Naive thymus-derived CD4-positive, alpha-beta T cell (primary cell): ENCODE measurements around the gene KRTAP10-1. TPM values are rescaled to one million over a fixed set of nuclear protein-coding genes. Genes with fewer than 3 reads are reported as not detected.

Experiments used
- ATAC-seq: fragments of 150-1000 bp; cut with Tn5 transposase; 2 replicates; pipeline ENCODE4 v1.10.0; 2021; ENCODE audit warnings: mild to moderate bottlenecking, moderate library complexity
- CTCF ChIA-PET: fragments of 350-600 bp; sonication (Branson Sonifier 250); formaldehyde crosslinking; loops from one replicate; lab custom pipeline; 2021; ENCODE audit warnings: antibody characterized with exemption; lab: Charles Lee
- POLR2A ChIA-PET: fragments of 350-600 bp; sonication (Branson Sonifier 250); formaldehyde crosslinking; loops from one replicate; lab custom pipeline; 2021; ENCODE audit warnings: antibody characterized with exemption, inconsistent platforms; lab: Charles Lee
- DNase-seq, 9 donors: peaks; one replicate each; pipeline versions ENCODE4 v3.0.0 to v3.0.0-alpha.2; 2020 to 2022; ENCODE audit warnings: mixed read lengths in 1 of 9
- H3K27ac ChIP-seq: one replicate; pipeline ENCODE4 v1.7.0; 2013; ENCODE audit warnings: mild to moderate bottlenecking, low read depth, low read length, moderate library complexity
- H3K27me3 ChIP-seq, 2 donors: one replicate each; pipeline ENCODE4 v1.7.0; 2013; ENCODE audit warnings: low read length in 2 of 2, mild to moderate bottlenecking in 2 of 2, moderate library complexity in 2 of 2; ENCODE audit not compliant: control insufficient read depth in 2 of 2, insufficient read depth in 2 of 2
- H3K36me3 ChIP-seq, 3 experiments: 1 replicate in 2 of 3; 2 replicates in 1 of 3; pipeline ENCODE4 v1.7.0; 2013; ENCODE audit warnings: low read length in 3 of 3, mild to moderate bottlenecking in 3 of 3, moderate library complexity in 1 of 3; ENCODE audit not compliant: insufficient read depth in 3 of 3, control insufficient read depth in 2 of 3
- H3K4me1 ChIP-seq, 2 donors: one replicate each; pipeline ENCODE4 v1.7.0; 2013; ENCODE audit warnings: low read length in 2 of 2, mild to moderate bottlenecking in 2 of 2, moderate library complexity in 1 of 2; ENCODE audit not compliant: control insufficient read depth in 2 of 2, insufficient read depth in 2 of 2
- H3K4me3 ChIP-seq: 2 replicates; pipeline ENCODE4 v1.7.0; 2013; ENCODE audit warnings: mild to moderate bottlenecking, low read length
- H3K9me3 ChIP-seq, 3 experiments: 1 replicate in 2 of 3; 2 replicates in 1 of 3; pipeline ENCODE4 v1.7.0; 2013; ENCODE audit warnings: low read length in 3 of 3; ENCODE audit not compliant: control insufficient read depth in 2 of 3
- H3K27ac Mint-ChIP-seq, 9 donors: one replicate each; pipeline ENCODE4 v1.8.0; 2020 to 2022; ENCODE audit warnings: mixed read lengths in 9 of 9, mild to moderate bottlenecking in 8 of 9, moderate library complexity in 5 of 9, inconsistent platforms in 2 of 9
- H3K27me3 Mint-ChIP-seq, 5 donors: one replicate each; pipeline ENCODE4 v1.8.0; 2021 to 2022; ENCODE audit warnings: mixed read lengths in 5 of 5, mild to moderate bottlenecking in 1 of 5
- H3K36me3 Mint-ChIP-seq, 5 donors: one replicate each; pipeline ENCODE4 v1.8.0; 2020 to 2022; ENCODE audit warnings: mixed read lengths in 5 of 5, mild to moderate bottlenecking in 3 of 5, inconsistent platforms in 1 of 5
- H3K4me1 Mint-ChIP-seq, 7 donors: one replicate each; pipeline ENCODE4 v1.8.0; 2020 to 2022; ENCODE audit warnings: mixed read lengths in 7 of 7, mild to moderate bottlenecking in 3 of 7, inconsistent platforms in 1 of 7
- H3K4me3 Mint-ChIP-seq, 10 donors: one replicate each; pipeline ENCODE4 v1.8.0; 2020 to 2022; ENCODE audit warnings: mild to moderate bottlenecking in 10 of 10, mixed read lengths in 10 of 10, moderate library complexity in 6 of 10, inconsistent platforms in 2 of 10
- H3K9me3 Mint-ChIP-seq, 11 donors: one replicate each; pipeline ENCODE4 v1.8.0; 2020 to 2022; ENCODE audit warnings: mixed read lengths in 11 of 11, mild to moderate bottlenecking in 4 of 11, inconsistent platforms in 1 of 11, moderate library complexity in 1 of 11
- intact Hi-C, 2 donors: fragments of 100-400 bp; cut with micrococcal nuclease; formaldehyde crosslinking; loops; one replicate each; pipeline ENCODE4 v1.15.1; 2023
- polyA plus RNA-seq, 2 donors: library from polyadenylated mRNA; unstranded; fragments of 300-500 nt; fragmentation: Illumina TruSeq; gene quantifications; one replicate each; pipeline ENCODE4 v1.2.3, GENCODE V29; 2021
- total RNA-seq, 6 experiments: library from RNA in 5 of 6; stranded (reverse) in 5 of 6; gene quantifications; 1 replicate in 5 of 6; 2 replicates in 1 of 6; pipeline ENCODE4 v1.2.3 and lab custom pipeline; 2021 to 2026

KRTAP10-1 gene
- total and polyA plus RNA-seq, 7 experiments from 2014 or later: not detected

DNA sequence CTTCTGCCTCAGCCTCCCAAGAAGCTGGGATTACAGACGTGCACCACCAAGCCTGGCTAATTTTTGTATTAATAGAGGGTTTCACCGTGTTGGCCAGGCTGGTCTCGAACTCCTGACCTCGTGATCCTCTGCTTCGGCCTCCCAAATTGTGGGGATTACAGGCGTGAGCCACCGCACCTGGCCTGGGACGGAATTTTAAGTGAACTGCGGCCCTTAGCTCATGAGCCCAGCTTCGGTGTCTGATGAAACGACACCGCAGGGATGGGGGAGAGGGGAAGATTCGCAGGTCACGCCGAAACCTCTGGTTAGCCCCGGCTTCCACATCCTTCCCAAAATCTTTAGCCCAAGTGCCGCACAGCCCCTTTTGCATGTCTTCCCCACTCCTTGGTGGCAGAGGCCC, 45.6 kb downstream of the KRTAP10-1 start:
- no peak overlapping the region for H3K4me3 Mint-ChIP-seq
- intact Hi-C loops: no loop called here
- CTCF ChIA-PET: interaction anchor here (1.0 kb wide), 1 partner anchor 16 kb away, joined by 3 read pairs; no protein-coding TSS in a partner anchor
- peaks cover 0 to 15% (median 8%) of the 10 kb centered on the region in 5 donors for H3K36me3 Mint-ChIP-seq
- POLR2A ChIA-PET: no interaction called here
- Histone ChIP-seq H3K4me3 (no peak overlapping the region), H3K36me3 (no peaks in the 10 kb centered on the region), H3K4me1 (no peaks in the 10 kb centered on the region), H3K27me3 (peaks cover 0 to 4% of the 10 kb centered on the region in 2 donors), H3K9me3 (peaks cover 0 to 8% (median 5%) of the 10 kb centered on the region in 3 experiments), H3K27ac (no peak overlapping the region)
- no peak for ATAC-seq
- H3K4me1 Mint-ChIP-seq: peaks cover 0 to 7% (median 0%) of the 10 kb centered on the region in 7 donors
- H3K9me3 Mint-ChIP-seq: peaks cover 4 to 20% (median 13%) of the 10 kb centered on the region in 11 donors
- H3K27me3 Mint-ChIP-seq: peaks cover 0 to 16% (median 5%) of the 10 kb centered on the region in 5 donors
- DNase-seq: no peak
- H3K27ac Mint-ChIP-seq: no peak overlapping the region

DNA sequence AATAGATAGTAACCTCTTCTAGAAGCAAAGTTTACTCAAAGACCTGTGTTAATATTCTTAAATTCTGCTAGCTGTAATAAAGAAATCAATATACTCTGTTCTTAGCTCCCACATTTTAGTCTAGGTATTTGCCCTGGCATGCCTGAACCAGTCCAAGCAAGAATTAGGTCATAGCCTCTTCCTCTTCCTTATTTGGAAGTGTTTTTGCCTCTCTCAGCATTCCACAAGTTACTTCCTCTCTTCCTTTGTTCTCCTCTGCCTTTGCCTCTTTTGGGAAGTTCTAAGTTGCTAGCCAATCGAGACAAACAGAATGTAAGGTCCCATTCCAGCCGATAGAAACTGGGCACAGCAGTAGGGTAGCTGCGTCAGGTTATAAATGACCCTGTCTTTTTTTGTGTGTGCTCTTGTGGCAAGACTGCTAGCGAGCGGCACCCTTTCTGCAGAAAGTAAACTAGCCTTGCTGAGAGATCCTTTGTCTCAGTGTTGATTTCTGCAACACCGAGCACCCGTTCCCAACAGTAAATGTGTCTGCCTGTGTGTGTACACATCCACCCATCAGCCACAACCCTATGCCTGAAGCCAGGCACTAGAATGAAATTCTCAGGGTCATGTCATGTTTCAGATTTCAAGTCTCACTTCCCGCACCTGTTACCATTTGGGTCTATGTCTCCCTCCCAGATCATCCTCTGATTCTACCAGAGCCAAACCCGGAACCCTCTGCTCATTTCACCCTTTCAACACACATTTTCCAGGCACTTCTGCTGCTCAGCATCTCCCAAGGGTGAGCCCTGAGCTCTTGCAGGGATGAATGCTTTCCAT, 47.2 kb downstream of the KRTAP10-1 start:
- H3K9me3 Mint-ChIP-seq: peaks cover 4 to 20% (median 13%) of the 10 kb centered on the region in 11 donors
- DNase-seq: no peak
- CTCF ChIA-PET: no interaction called here

DNA sequence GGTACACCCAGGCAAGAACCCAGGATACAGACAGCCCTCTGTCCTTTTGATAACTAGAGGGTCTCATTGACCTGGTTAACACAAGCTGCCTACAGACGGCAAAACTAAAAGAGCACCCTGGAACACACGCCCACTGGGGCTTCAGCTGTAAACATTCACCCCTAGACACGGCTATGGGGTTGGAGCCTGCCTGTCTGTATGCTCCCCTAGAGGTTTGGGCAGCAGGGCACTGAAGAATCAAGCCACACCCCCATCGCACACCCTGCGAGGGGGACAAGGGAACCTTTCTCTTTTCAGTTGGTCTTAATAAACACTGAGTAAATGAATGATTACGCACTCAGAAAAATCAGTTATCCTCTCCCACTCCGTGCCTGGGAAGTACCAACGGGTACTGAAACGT, 49.2 kb downstream of the KRTAP10-1 start:
- CTCF ChIA-PET: interaction anchor here (1.2 kb wide), 1 partner anchor 243 kb away, joined by 3 read pairs; no protein-coding TSS in a partner anchor
- Mint-ChIP-seq H3K36me3 (peaks cover 0 to 15% (median 8%) of the 10 kb centered on the region in 5 donors), H3K4me3 (no peak overlapping the region), H3K9me3 (peaks cover 4 to 20% (median 13%) of the 10 kb centered on the region in 11 donors), H3K4me1 (peaks cover 5 to 9% (median 6%) of the 10 kb centered on the region in 7 donors), H3K27me3 (peaks cover 0 to 12% (median 5%) of the 10 kb centered on the region in 5 donors), H3K27ac (no peak overlapping the region)
- Histone ChIP-seq H3K36me3 (no peaks in the 10 kb centered on the region), H3K27ac (no peak overlapping the region), H3K4me1 (peaks cover 0 to 7% of the 10 kb centered on the region in 2 donors), H3K9me3 (peaks cover 0 to 8% (median 5%) of the 10 kb centered on the region in 3 experiments), H3K4me3 (no peak overlapping the region), H3K27me3 (peaks cover 0 to 4% of the 10 kb centered on the region in 2 donors)
- POLR2A ChIA-PET: no interaction called here
- DNase-seq: no peak
- intact Hi-C loops: no loop called here
- ATAC-seq: no peak

More for the DNA sequence above, 47.2 kb downstream of the KRTAP10-1 start:
- POLR2A ChIA-PET: no interaction called here
- no peak for ATAC-seq
- intact Hi-C loops: no loop called here
- no peak overlapping the region for H3K4me3 Mint-ChIP-seq
- Histone ChIP-seq H3K27me3 (peaks cover 0 to 4% of the 10 kb centered on the region in 2 donors), H3K4me1 (no peaks in the 10 kb centered on the region), H3K9me3 (peaks cover 0 to 8% (median 5%) of the 10 kb centered on the region in 3 experiments), H3K27ac (no peak overlapping the region), H3K36me3 (no peaks in the 10 kb centered on the region), H3K4me3 (no peak overlapping the region)
- H3K27ac Mint-ChIP-seq: no peak overlapping the region
- H3K4me1 Mint-ChIP-seq: peaks cover 0 to 7% (median 0%) of the 10 kb centered on the region in 7 donors
- H3K27me3 Mint-ChIP-seq: peaks cover 0 to 19% (median 8%) of the 10 kb centered on the region in 5 donors
- peaks cover 0 to 15% (median 8%) of the 10 kb centered on the region in 5 donors for H3K36me3 Mint-ChIP-seq

GRCh38 chr21:44490405-44490804, 49.6 kb downstream of the KRTAP10-1 start:
- Mint-ChIP-seq H3K36me3 (peaks cover 0 to 15% (median 8%) of the 10 kb centered on the region in 5 donors), H3K27me3 (peaks cover 0 to 11% (median 3%) of the 10 kb centered on the region in 5 donors), H3K27ac (no peak overlapping the region), H3K9me3 (peaks cover 4 to 19% (median 13%) of the 10 kb centered on the region in 11 donors), H3K4me3 (no peak overlapping the region), H3K4me1 (peaks cover 7 to 10% (median 9%) of the 10 kb centered on the region in 7 donors)
- Histone ChIP-seq H3K4me1 (peaks cover 0 to 8% of the 10 kb centered on the region in 2 donors), H3K36me3 (no peaks in the 10 kb centered on the region), H3K9me3 (peaks cover 0 to 8% (median 5%) of the 10 kb centered on the region in 3 experiments), H3K4me3 (no peak overlapping the region), H3K27me3 (peaks cover 0 to 4% of the 10 kb centered on the region in 2 donors), H3K27ac (no peak overlapping the region)
- ChIA-PET CTCF (interaction anchor here (1.2 kb wide), 1 partner anchor 243 kb away, joined by 3 read pairs; no protein-coding TSS in a partner anchor), POLR2A (no interaction called here)
- no peak for DNase-seq
- no peak for ATAC-seq
- intact Hi-C loops: no loop called here

DNA sequence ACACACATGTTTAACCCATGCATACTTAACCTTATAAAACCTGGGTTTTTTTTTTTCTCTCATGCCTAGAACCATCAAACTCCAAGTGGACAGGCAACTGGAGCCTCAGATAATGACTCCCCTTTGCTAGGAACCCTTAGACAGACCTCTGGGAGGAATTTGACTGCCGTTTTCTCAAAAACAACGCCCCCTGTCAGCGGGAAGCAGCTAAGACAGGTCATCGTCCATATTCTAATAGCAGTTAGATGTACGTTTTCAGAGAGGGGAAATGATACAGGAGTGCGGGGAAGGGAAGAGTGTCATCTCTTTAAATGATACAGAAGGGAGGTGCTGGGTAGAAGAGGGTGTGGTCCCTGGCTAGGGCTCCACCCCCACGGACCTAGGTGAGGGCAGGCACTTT, 50.0 kb downstream of the KRTAP10-1 start:
- no peaks in the 10 kb centered on the region for H3K36me3 ChIP-seq
- peaks cover 0 to 4% of the 10 kb centered on the region in 2 donors for H3K27me3 ChIP-seq
- H3K27ac ChIP-seq: no peak overlapping the region
- Mint-ChIP-seq H3K27me3 (peaks cover 0 to 11% (median 4%) of the 10 kb centered on the region in 5 donors), H3K9me3 (peaks cover 4 to 19% (median 13%) of the 10 kb centered on the region in 11 donors), H3K4me1 (peaks cover 8 to 14% (median 12%) of the 10 kb centered on the region in 7 donors), H3K27ac (no peak overlapping the region), H3K4me3 (no peak overlapping the region), H3K36me3 (peaks cover 0 to 15% (median 8%) of the 10 kb centered on the region in 5 donors)
- ChIA-PET POLR2A (no interaction called here), CTCF (no interaction called here)
- H3K4me3 ChIP-seq: no peak overlapping the region
- peaks cover 0 to 8% of the 10 kb centered on the region in 2 donors for H3K4me1 ChIP-seq
- ATAC-seq (no peak), DNase-seq (no peak)
- intact Hi-C loops: loop anchor here in 1 of 2 donors (10.0 kb wide), 1 partner anchor 165 kb away; no protein-coding TSS in a partner anchor
- H3K9me3 ChIP-seq: peaks cover 0 to 8% (median 5%) of the 10 kb centered on the region in 3 experiments
